ENCODE measurements around the gene SLC35E2B. TPM values are rescaled to one million over a fixed set of nuclear protein-coding genes. Genes with fewer than 3 reads are reported as not detected.

The SLC35E2B gene
- total and polyA plus RNA-seq, 2 of the 8 experiments (the other 6 are each of a cell fraction or from before 2014, with no cell fraction given) = 25.9 to 46.7 TPM

- peak in 2 of 3 experiments; percentile 54 to 79; a peak in 3 of 4 replicates for TF ChIP-seq CTCF (IDR thresholded peaks at IDR 0.05; ENCODE audit: control extremely low read depth in 1 of 3, insufficient read depth in 1 of 3, low read depth in 1 of 3, low read length in 3 of 3)
- TF ChIP-seq TAF1 (IDR thresholded peaks at IDR 0.05; ENCODE audit: low read depth, low read length) = no peak
- TF ChIP-seq ATF2 (IDR thresholded peaks at IDR 0.05; ENCODE audit: low read length) = no peak
- TF ChIP-seq KDM5A (IDR thresholded peaks at IDR 0.05; ENCODE audit: low read length) = no peak
- TF ChIP-seq RAD21 (IDR thresholded peaks at IDR 0.05 in 1 of 2, conservative IDR thresholded peaks at IDR 0.05 in 1 of 2; ENCODE audit: low read depth in 2 of 2, low read length in 2 of 2) = peak; percentile 47 to 68
Observed at GRCh38 chr1:1619917-1620361, 72.7 kb downstream of the SLC35E2B start (continued).

All from H1 (cell line).